OCI-LY3 (cell line): ENCODE data around the gene KRT33A.

ENCODE experiments used
- H2AFZ ChIP-seq: fragments of 200-600, 300-600 bp; shearing (Covaris generic); 2 replicates; pipeline ENCODE4 v1.6.0; 2014; ENCODE audit warnings: antibody characterized with exemption, low read depth, low read length
- H3K27ac ChIP-seq: fragments of 200-600, 300-600 bp; sonication (generic); 2 replicates; pipeline ENCODE4 v1.5.1; 2014; ENCODE audit warnings: mild to moderate bottlenecking, low read length, moderate library complexity, mixed read lengths
- H3K27me3 ChIP-seq: fragments of 200-600, 300-600 bp; sonication (generic); 2 replicates; pipeline ENCODE4 v1.6.1; 2014; ENCODE audit warnings: low read depth, low read length, mixed read lengths
- H3K36me3 ChIP-seq: fragments of 200-600, 300-600 bp; sonication (generic); replicated peaks from 2 replicates; pipeline ENCODE3; 2014; ENCODE audit warnings: low read depth, low read length, mixed read lengths
- H3K4me1 ChIP-seq: fragments of 300-600, 200-600 bp; sonication (generic); 2 replicates; pipeline ENCODE4 v1.6.1; 2014; ENCODE audit warnings: low read length, mixed read lengths
- H3K4me2 ChIP-seq: fragments of 200-600, 300-600 bp; sonication (generic); 2 replicates; pipeline ENCODE4 v1.6.1; 2014; ENCODE audit warnings: low read length, mixed read lengths
- H3K4me3 ChIP-seq: fragments of 300-600, 200-600 bp; sonication (generic); 2 replicates; pipeline ENCODE4 v1.5.1; 2014; ENCODE audit warnings: antibody characterized with exemption, mild to moderate bottlenecking, low read length, moderate library complexity
- H3K79me2 ChIP-seq: fragments of 300-600, 200-600 bp; shearing (Covaris generic); 2 replicates; pipeline ENCODE4 v1.6.1; 2014; ENCODE audit warnings: mild to moderate bottlenecking, low read length, mixed read lengths
- H3K9ac ChIP-seq: fragments of 300-600, 200-600 bp; shearing (Covaris generic); 2 replicates; pipeline ENCODE4 v1.6.0; 2014; ENCODE audit warnings: mild to moderate bottlenecking, low read length, moderate library complexity
- H3K9me3 ChIP-seq: fragments of 200-600, 300-600 bp; shearing (Covaris generic); 2 replicates; pipeline ENCODE4 v1.6.1; 2014; ENCODE audit warnings: low read length, mixed read lengths; ENCODE audit not compliant: insufficient read depth
- H4K20me1 ChIP-seq: fragments of 200-600, 300-600 bp; sonication (generic); 2 replicates; pipeline ENCODE4 v1.6.1; 2016; ENCODE audit warnings: low read length, mixed read lengths; ENCODE audit not compliant: insufficient read depth
- CTCF ChIP-seq: fragments of 200-600, 300-600 bp; sonication (generic); IDR thresholded peaks from 2 replicates; pipeline ENCODE4 v1.5.1; 2014; ENCODE audit warnings: antibody characterized with exemption, low read length, low read depth
- EZH2phosphoT487 ChIP-seq: fragments of 200-600 bp; shearing (Covaris generic); IDR thresholded peaks from 2 replicates; pipeline ENCODE4 v1.6.1; 2018; ENCODE audit warnings: antibody characterized with exemption, mixed run types, low read depth

Gene KRT33A

DNA sequence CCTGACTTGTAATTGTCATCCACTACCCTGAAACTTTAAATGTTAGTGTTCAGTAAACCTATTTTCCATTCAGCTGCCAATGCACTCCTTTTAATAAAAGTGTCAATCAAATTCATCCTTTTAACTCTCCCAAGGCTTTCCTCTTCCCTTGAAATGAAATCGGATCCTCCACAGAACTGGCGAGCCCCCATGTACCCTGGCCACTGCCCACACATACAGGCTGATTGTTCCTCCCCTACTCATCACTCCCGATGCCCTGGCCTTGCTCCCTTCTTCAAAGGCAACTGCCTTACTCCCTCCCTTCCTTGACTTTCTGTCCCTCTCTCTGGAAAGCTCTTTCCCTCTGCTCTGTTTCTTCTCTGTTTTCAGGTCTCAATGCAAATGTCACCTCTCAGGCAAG lies 7.6 kb downstream of the KRT33A start:
- H3K36me3 ChIP-seq = no peaks in the 10 kb centered on the region
- no peak overlapping the region for H2AFZ ChIP-seq
- H3K27me3 ChIP-seq = no peaks in the 10 kb centered on the region
- H3K9me3 ChIP-seq = peaks cover 4% of the 10 kb centered on the region
- H3K4me1 ChIP-seq = peaks cover 31% of the 10 kb centered on the region
- no peak overlapping the region for H3K4me3 ChIP-seq
- H3K27ac ChIP-seq = no peak overlapping the region
- H4K20me1 ChIP-seq = no peaks in the 10 kb centered on the region
- no peak overlapping the region for H3K9ac ChIP-seq
- TF ChIP-seq EZH2phosphoT487 (no peak), CTCF (no peak)
- H3K79me2 ChIP-seq = no peaks in the 10 kb centered on the region
- no peak overlapping the region for H3K4me2 ChIP-seq

- TF ChIP-seq CTCF (no peak), EZH2phosphoT487 (no peak)
- peaks cover 31% of the 10 kb centered on the region for H3K4me1 ChIP-seq
- peak overlapping the region; percentile 50 for H3K4me2 ChIP-seq
- peaks cover 4% of the 10 kb centered on the region for H3K9me3 ChIP-seq
- no peaks in the 10 kb centered on the region for H3K79me2 ChIP-seq
- H2AFZ ChIP-seq = no peak overlapping the region
- H3K27me3 ChIP-seq = no peaks in the 10 kb centered on the region
- H3K36me3 ChIP-seq = no peaks in the 10 kb centered on the region
- no peaks in the 10 kb centered on the region for H4K20me1 ChIP-seq
- H3K27ac ChIP-seq = no peak overlapping the region
- no peak overlapping the region for H3K9ac ChIP-seq
- H3K4me3 ChIP-seq = no peak overlapping the region
Measured at GRCh38 chr17:41340934-41341861, 9.4 kb downstream of the KRT33A start.

DNA sequence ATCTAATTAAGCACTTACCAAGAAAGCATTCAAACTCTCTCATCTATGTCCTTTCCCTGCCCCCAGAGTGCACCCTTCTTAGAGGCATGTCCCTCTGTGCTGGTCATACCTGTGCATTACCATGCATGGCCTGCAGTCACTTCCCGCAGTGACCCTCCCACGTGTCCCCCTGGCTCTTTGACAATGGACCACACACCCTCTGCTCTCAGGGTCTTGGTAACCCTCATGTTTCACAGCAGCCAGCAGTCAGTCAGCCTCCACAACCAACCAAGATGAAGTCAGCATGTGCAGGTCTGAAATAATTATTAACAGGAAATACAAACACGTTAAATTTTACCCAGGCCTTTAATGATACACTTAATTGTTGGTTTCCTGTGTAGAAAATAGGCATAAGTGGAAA lies 10.1 kb downstream of the KRT33A start:
- no peaks in the 10 kb centered on the region for H3K79me2 ChIP-seq
- peaks cover 4% of the 10 kb centered on the region for H3K9me3 ChIP-seq
- peak overlapping the region; percentile 50 for H3K4me2 ChIP-seq
- H3K9ac ChIP-seq = no peak overlapping the region
- no peaks in the 10 kb centered on the region for H4K20me1 ChIP-seq
- H3K27ac ChIP-seq = peak overlapping the region; percentile 14; the same call in 1 of the 2 replicates
- no peak for TF ChIP-seq CTCF
- no peak for TF ChIP-seq EZH2phosphoT487
- peaks cover 32% of the 10 kb centered on the region for H3K4me1 ChIP-seq
- no peaks in the 10 kb centered on the region for H3K27me3 ChIP-seq
- peak overlapping the region; percentile 29 for H3K4me3 ChIP-seq
- H2AFZ ChIP-seq = no peak overlapping the region
- no peaks in the 10 kb centered on the region for H3K36me3 ChIP-seq

- peaks cover 40% of the 10 kb centered on the region for H3K4me1 ChIP-seq
- no peak overlapping the region for H3K4me3 ChIP-seq
- no peak overlapping the region for H3K9ac ChIP-seq
- no peaks in the 10 kb centered on the region for H4K20me1 ChIP-seq
- no peak overlapping the region for H2AFZ ChIP-seq
- no peak for TF ChIP-seq CTCF
- TF ChIP-seq EZH2phosphoT487 = no peak
- peak overlapping the region; percentile 50 for H3K4me2 ChIP-seq
- H3K36me3 ChIP-seq = no peaks in the 10 kb centered on the region
- no peaks in the 10 kb centered on the region for H3K27me3 ChIP-seq
- H3K79me2 ChIP-seq = no peaks in the 10 kb centered on the region
- peak overlapping the region; percentile 14; the same call in 1 of the 2 replicates for H3K27ac ChIP-seq
- peaks cover 4% of the 10 kb centered on the region for H3K9me3 ChIP-seq
Measured at GRCh38 chr17:41339571-41340172, 11.0 kb downstream of the KRT33A start.
